PFSK-1 (cell line): ENCODE measurements around the gene PALLD.

Experiments
- POLR2AphosphoS5 ChIP-seq: IDR thresholded peaks from 2 replicates; pipeline ENCODE4 v1.6.1; 2012; ENCODE audit warnings: low read depth, mild to moderate bottlenecking, control low read depth, low read length, moderate library complexity
- TAF1 ChIP-seq: IDR thresholded peaks from 2 replicates; pipeline ENCODE4 v1.6.1; 2012; ENCODE audit warnings: low read length, control low read depth, borderline replicate concordance; ENCODE audit not compliant: insufficient read depth

GRCh38 chr4:168796362-168797106 lies 299.7 kb downstream of the PALLD start:
- TF ChIP-seq POLR2AphosphoS5 (no peak), TAF1 (no peak)
